ENCODE measurements around the gene DOCK11. TPM values are rescaled to one million over a fixed set of nuclear protein-coding genes. Genes with fewer than 3 reads are reported as not detected.

DOCK11 gene
- total RNA-seq, 2 experiments from 2014 or later = 27.0 to 34.7 TPM

DNA sequence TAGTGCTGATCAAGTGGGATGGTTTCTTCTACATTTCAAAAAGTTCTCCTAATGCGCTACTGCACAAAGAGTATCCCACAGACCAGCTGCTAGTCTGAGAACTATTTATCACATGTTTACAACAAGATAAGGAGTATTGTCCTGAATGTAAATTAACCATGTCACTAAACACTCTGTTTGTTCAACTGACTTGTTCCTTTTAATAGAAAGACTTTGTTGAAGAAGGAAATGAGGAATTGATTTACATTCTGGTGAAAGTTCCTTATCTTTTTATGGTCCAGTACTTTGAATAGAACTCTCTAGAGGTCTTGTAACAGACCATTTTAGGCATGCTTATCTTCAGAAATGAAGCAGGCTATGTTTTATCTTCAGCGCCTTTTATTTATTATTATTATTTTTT, 164.5 kb downstream of the DOCK11 start:
- no peak for TF ChIP-seq EZH2phosphoT487 (IDR thresholded peaks at IDR 0.05; ENCODE audit: borderline replicate concordance, low read depth, low read length)
- TF ChIP-seq, protein P1, sequence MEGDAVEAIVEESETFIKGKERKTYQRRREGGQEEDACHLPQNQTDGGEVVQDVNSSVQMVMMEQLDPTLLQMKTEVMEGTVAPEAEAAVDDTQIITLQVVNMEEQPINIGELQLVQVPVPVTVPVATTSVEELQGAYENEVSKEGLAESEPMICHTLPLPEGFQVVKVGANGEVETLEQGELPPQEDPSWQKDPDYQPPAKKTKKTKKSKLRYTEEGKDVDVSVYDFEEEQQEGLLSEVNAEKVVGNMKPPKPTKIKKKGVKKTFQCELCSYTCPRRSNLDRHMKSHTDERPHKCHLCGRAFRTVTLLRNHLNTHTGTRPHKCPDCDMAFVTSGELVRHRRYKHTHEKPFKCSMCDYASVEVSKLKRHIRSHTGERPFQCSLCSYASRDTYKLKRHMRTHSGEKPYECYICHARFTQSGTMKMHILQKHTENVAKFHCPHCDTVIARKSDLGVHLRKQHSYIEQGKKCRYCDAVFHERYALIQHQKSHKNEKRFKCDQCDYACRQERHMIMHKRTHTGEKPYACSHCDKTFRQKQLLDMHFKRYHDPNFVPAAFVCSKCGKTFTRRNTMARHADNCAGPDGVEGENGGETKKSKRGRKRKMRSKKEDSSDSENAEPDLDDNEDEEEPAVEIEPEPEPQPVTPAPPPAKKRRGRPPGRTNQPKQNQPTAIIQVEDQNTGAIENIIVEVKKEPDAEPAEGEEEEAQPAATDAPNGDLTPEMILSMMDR (conservative IDR thresholded peaks at IDR 0.05; ENCODE audit: low read length) = no peak
- Histone ChIP-seq H2AFZ (ENCODE audit: low read length) (no peak overlapping the region), H4K20me1 (ENCODE audit: insufficient read depth, low read length) (no peaks in the 10 kb centered on the region), H3K4me1 (ENCODE audit: insufficient read depth, low read length, poor library complexity, severe bottlenecking) (no peaks in the 10 kb centered on the region), H3K9me3 (ENCODE audit: low read length) (no peaks in the 10 kb centered on the region), H3K27ac (ENCODE audit: low read depth, low read length, poor library complexity, severe bottlenecking) (no peak overlapping the region), H3K4me3 (ENCODE audit: low read depth, low read length, poor library complexity, severe bottlenecking) (no peak overlapping the region), H3K36me3 (ENCODE audit: insufficient read depth, low read length) (peaks cover 19% of the 10 kb centered on the region), H3K79me2 (ENCODE audit: insufficient read depth, low read depth, low read length) (no peaks in the 10 kb centered on the region), H3K4me2 (ENCODE audit: low read length) (no peak overlapping the region), H3K9me2 (ENCODE audit: insufficient read depth, low read length) (no peaks in the 10 kb centered on the region)
- ChIA-PET POLR2A (no interaction called here), CTCF (ENCODE audit: unreplicated experiment) (no interaction called here)
- intact Hi-C loops (cut with micrococcal nuclease; ENCODE audit: unreplicated experiment) = no loop called here
- no peak for DNase-seq (ENCODE audit: low spot score)
- BruUV-seq (replicated peaks) = no TSS peak

DNA sequence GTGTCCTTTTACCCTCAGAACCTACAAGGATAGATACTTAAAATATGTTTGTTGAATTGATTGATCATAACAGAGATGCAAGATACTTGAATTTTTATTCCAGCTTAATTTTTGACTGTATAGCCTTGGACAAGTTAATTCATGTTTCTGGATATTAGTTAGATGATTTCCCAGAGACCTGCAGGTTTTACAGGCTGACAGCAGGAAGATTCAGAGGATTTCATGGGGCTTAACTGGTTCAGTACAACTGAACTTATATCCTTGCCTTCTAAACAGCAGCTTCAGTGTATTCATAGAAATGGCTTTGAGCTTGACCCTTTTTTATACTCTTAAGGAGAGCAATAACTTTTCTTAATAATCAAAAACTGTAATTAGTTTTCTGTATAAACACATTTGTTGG, 169.6 kb downstream of the DOCK11 start:
- no peak for DNase-seq (ENCODE audit: low spot score)
- Histone ChIP-seq H3K36me3 (ENCODE audit: insufficient read depth, low read length) (peaks cover 13% of the 10 kb centered on the region), H4K20me1 (ENCODE audit: insufficient read depth, low read length) (no peaks in the 10 kb centered on the region)

DNA sequence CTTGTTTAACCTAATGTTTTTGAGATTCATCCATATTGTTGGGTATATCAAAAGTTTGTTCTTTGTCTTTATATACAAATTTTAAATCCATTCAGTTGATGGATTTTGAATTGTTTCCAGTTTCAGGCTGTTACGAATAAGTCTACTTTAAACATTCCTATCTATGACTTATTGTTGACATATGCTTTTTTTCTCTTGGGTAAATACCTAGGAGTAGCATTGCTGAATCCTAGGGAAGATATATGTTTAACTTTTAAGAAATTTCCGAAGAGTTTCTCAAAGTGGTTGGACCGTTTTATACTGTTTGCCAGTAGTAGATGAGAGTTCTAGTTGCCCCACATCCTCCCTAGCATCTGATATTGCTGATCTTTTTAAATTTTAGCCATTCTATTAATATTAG, 170.9 kb downstream of the DOCK11 start:
- intact Hi-C loops (cut with micrococcal nuclease; ENCODE audit: unreplicated experiment) = no loop called here
- no peak for DNase-seq (ENCODE audit: low spot score)
- BruUV-seq (replicated peaks) = no TSS peak
- H3K4me3 ChIP-seq (ENCODE audit: low read depth, low read length, poor library complexity, severe bottlenecking) = no peak overlapping the region
- H3K79me2 ChIP-seq (ENCODE audit: insufficient read depth, low read depth, low read length) = no peaks in the 10 kb centered on the region
- no peak overlapping the region for H2AFZ ChIP-seq (ENCODE audit: low read length)
- H3K4me1 ChIP-seq (ENCODE audit: insufficient read depth, low read length, poor library complexity, severe bottlenecking) = no peaks in the 10 kb centered on the region
- CTCF ChIA-PET (ENCODE audit: unreplicated experiment) = no interaction called here
- peaks cover 13% of the 10 kb centered on the region for H3K36me3 ChIP-seq (ENCODE audit: insufficient read depth, low read length)
- H3K27ac ChIP-seq (ENCODE audit: low read depth, low read length, poor library complexity, severe bottlenecking) = no peak overlapping the region
- H3K9me2 ChIP-seq (ENCODE audit: insufficient read depth, low read length) = no peaks in the 10 kb centered on the region
- TF ChIP-seq, protein P1 (conservative IDR thresholded peaks at IDR 0.05; ENCODE audit: low read length) = no peak
- TF ChIP-seq EZH2phosphoT487 (IDR thresholded peaks at IDR 0.05; ENCODE audit: borderline replicate concordance, low read depth, low read length) = no peak
- no peaks in the 10 kb centered on the region for H4K20me1 ChIP-seq (ENCODE audit: insufficient read depth, low read length)
- H3K9me3 ChIP-seq (ENCODE audit: low read length) = no peaks in the 10 kb centered on the region
- no peak overlapping the region for H3K4me2 ChIP-seq (ENCODE audit: low read length)
- POLR2A ChIA-PET = no interaction called here

More for the DNA sequence above, 169.6 kb downstream of the DOCK11 start:
- Histone ChIP-seq H3K9me3 (ENCODE audit: low read length) (no peaks in the 10 kb centered on the region), H3K9me2 (ENCODE audit: insufficient read depth, low read length) (no peaks in the 10 kb centered on the region), H3K4me3 (ENCODE audit: low read depth, low read length, poor library complexity, severe bottlenecking) (no peak overlapping the region), H3K4me1 (ENCODE audit: insufficient read depth, low read length, poor library complexity, severe bottlenecking) (no peaks in the 10 kb centered on the region), H3K27ac (ENCODE audit: low read depth, low read length, poor library complexity, severe bottlenecking) (no peak overlapping the region), H2AFZ (ENCODE audit: low read length) (no peak overlapping the region), H3K4me2 (ENCODE audit: low read length) (no peak overlapping the region), H3K79me2 (ENCODE audit: insufficient read depth, low read depth, low read length) (no peaks in the 10 kb centered on the region)
- intact Hi-C loops (cut with micrococcal nuclease; ENCODE audit: unreplicated experiment) = no loop called here
- POLR2A ChIA-PET = no interaction called here
- TF ChIP-seq EZH2phosphoT487 (IDR thresholded peaks at IDR 0.05; ENCODE audit: borderline replicate concordance, low read depth, low read length) = no peak
- TF ChIP-seq, protein P1 (conservative IDR thresholded peaks at IDR 0.05; ENCODE audit: low read length) = no peak
- BruUV-seq (replicated peaks) = no TSS peak
- CTCF ChIA-PET (ENCODE audit: unreplicated experiment) = no interaction called here
